GM12873 (cell line): Measurements from ENCODE around the gene CFP.

Source experiments
- TF ChIP-seq, protein P1 (sequence below): IDR thresholded peaks from 2 replicates; pipeline ENCODE4 v1.5.1; 2012; ENCODE audit warnings: low read depth, mild to moderate bottlenecking, moderate library complexity, low read length, control low read depth; ENCODE audit not compliant: insufficient read depth; ENCODE audit errors: missing control alignments

Gene CFP

DNA sequence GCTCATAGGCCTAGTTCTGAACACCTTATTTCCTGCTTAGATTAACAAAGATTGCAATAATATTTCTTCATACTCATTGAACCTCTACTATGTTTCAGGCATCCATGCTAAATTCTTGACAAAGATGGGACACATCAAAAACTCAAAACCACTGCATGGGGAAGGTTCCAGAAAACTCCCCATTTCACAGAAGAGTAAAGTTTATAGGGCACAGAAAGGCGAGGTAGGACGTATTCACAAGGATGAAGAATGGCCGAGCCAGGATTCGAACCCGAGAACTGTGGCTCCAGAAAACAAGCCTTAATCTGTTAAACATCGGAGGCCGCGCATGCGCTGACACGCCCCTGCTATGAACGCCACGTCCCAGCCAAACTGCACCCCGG lies 28.6 kb upstream of the CFP start:
- TF ChIP-seq, protein P1, sequence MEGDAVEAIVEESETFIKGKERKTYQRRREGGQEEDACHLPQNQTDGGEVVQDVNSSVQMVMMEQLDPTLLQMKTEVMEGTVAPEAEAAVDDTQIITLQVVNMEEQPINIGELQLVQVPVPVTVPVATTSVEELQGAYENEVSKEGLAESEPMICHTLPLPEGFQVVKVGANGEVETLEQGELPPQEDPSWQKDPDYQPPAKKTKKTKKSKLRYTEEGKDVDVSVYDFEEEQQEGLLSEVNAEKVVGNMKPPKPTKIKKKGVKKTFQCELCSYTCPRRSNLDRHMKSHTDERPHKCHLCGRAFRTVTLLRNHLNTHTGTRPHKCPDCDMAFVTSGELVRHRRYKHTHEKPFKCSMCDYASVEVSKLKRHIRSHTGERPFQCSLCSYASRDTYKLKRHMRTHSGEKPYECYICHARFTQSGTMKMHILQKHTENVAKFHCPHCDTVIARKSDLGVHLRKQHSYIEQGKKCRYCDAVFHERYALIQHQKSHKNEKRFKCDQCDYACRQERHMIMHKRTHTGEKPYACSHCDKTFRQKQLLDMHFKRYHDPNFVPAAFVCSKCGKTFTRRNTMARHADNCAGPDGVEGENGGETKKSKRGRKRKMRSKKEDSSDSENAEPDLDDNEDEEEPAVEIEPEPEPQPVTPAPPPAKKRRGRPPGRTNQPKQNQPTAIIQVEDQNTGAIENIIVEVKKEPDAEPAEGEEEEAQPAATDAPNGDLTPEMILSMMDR: no peak

DNA sequence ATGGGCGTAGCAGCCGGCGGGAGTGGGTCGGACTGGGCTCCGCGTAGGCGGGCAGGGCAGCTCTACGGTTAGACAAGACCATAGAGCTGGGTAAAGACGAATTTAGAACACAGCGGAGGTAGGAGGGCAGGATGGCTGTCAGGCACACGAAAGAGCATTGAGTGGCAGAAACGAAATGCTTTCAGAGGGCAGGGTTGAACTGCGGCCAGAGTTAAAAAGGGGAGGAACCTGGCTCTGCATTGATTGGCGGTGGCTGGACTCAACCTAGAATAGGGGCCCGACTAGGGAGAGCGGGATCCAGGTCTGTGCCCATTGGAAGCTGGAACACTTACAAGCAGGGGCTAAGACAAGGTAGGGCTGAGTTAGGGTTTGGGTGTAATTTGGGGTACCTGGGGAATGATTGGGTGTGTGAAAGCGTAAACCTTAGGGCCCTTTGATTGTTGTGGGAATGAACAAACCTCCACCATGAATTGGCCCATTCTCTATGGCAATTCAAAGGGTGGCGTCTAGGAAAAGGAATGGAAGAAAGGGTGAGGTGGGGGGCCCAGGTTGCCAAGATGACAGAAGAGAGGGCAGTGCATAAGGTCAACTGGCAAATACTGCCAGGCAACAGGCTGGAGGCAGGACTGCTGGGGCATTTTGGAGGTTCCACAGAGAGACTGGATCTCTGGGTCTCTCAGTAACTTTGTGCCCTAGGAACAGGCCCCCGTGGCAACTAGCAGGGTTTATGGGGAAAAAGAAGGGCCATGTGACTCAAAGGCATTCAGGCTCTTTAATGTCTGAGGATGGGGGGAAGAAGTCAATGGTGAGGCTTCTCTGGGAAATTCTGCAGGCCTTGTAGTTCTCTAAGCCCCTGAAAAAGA lies 21.5 kb upstream of the CFP start:
- TF ChIP-seq, protein P1: no peak

DNA sequence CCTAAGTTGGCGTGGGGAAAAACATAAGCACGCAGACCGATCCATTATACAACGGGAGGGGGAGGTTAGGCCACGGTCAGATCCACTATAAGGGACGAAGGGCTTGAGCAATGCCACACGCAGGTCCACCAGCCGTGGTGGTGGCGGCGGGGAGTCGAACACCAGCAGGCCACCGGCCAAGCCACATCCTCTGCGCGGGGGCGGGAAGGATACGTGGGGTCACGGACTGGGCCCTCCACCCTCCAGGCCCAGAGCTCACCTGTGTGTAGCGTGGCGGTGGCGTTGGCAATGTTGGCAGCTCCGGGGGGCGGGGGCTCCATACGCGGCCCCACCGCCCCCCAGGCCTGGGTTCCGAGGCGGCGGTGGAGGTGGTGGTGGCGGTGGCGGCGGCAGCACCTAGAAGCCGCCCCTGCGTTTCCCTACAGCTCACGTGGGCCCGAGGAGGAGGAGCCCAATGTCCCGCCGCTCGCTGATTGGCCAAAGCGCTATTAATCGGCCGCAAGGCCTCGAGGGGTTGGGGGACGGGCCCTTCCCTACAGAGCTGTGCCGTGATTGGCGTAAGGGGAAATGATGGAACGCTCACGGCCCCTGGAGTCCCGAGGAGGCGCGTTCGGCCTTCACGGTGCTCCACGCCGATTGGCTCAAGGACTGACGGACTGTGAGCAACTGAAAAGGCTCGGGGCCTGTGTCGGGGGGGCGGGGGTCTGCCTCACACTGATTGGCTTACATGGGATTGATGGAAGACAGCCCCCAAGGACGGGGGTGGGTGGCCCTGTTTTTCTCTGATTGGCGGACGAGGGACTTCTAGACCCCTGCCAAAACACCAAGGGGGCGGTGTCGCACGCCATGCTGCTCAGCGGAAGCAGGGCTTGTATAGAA lies 20.7 kb upstream of the CFP start, which contains the start of gene ELK1:
Gene ELK1 (minus strand): TSS at position 400 of the 879 bp plus-strand sequence. CDS start 9,122 bp downstream, outside the sequence.
- TF ChIP-seq, protein P1: no peak

DNA sequence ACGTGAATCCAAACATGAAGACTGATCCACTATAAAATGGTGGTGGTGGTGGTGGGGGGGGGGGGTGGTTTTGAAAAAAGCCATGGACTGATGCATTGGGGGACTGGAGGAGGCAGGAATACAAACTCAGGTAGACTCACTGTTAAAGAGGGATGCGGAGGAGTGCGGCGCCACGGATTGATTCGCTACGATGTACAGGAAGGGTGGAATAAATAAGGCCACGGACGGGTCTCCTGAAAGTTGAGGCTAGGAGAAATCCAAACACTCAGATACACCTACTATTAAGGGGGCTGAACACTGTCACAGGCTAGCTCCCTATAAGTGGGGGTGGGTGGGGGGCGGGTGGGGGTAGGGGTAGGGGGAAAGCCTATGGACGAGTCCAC lies 20.0 kb upstream of the CFP start:
- TF ChIP-seq, protein P1: no peak

DNA sequence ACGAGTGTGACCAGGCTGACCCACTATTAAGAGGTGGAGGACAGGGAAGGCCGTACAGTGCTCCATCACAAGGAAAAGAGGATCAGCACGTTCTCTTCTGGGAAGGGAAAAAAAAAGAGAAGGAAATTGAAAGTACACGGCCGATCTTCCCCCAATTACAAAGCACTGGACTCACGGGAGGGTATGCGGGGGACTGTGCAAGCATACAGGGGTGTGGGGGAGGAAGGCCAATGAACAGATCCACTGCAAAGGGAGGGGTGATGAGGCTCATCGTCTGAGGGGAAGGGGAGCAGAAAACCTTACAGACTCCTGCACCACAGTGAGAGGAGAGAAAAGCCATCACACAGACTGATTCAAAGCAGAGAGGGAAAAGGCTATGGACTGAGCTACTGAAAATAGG lies 19.5 kb upstream of the CFP start:
- TF ChIP-seq, protein P1: no peak

DNA sequence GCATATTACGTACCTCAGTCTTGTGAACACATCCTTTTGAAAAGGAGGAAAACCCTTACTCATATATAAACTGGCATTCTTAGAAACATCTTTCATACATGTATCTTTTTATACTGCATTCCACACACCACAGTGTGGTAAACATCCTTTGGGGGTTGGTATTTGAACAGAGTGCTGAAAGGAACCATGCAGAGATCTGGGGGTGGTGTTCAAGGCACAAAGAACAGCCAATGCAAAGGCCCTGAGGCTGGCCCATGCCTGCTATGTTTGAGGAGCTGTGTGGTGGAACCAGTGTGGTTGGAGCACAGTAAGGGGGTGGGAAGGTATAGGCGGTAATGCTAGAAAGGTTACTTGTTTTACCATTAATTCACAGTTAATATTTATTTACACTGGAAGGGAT lies 18.6 kb upstream of the CFP start:
- TF ChIP-seq, protein P1: no peak

DNA sequence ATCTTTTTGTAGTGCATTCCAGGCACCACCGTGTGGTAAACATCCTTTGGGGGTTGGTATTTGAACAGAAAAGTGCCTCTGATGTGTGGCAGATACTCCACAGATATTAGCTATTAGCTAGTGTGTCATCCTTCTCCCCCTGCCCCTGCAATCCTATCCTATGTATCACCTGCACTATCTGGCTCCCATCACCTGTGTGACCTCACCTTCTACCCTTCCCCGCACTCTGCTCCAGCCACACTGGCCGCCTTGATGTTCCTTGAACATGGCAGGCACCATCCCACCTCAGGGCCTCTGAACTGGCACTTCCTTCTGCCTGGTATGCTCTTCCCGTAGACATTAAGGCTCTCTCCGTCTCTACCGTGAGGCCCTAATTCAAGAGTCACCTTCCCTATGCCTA lies 16.9 kb upstream of the CFP start:
- TF ChIP-seq, protein P1: no peak
